Trophoblast cell (in vitro differentiated cells and primary cell): ENCODE measurements around the gene RBFOX2.
A peak's percentile ranks its signal among the peaks of the same experiment; 100 is the strongest.

Source experiments
- DNase-seq, 2 donors: peaks; one replicate each; pipeline ENCODE4 v3.0.0-alpha.2; 2016
- H2AFZ ChIP-seq: 2 replicates; pipeline ENCODE4 v1.6.1; 2013; ENCODE audit warnings: low read length, moderate library complexity, mild to moderate bottlenecking; ENCODE audit not compliant: insufficient read depth, poor library complexity
- H2AK5ac ChIP-seq: 2 replicates; pipeline ENCODE4 v1.6.1; 2013; ENCODE audit warnings: mild to moderate bottlenecking, low read length
- H2BK120ac ChIP-seq: 2 replicates; pipeline ENCODE4 v1.6.1; 2013; ENCODE audit warnings: low read length, mild to moderate bottlenecking, moderate library complexity; ENCODE audit not compliant: insufficient read depth, poor library complexity
- H2BK12ac ChIP-seq: 2 replicates; pipeline ENCODE4 v1.6.1; 2013; ENCODE audit warnings: mild to moderate bottlenecking, low read length, moderate library complexity
- H2BK5ac ChIP-seq: 2 replicates; pipeline ENCODE4 v1.6.1; 2013; ENCODE audit warnings: low read length, low read depth, moderate library complexity, mild to moderate bottlenecking; ENCODE audit not compliant: poor library complexity
- H3K14ac ChIP-seq: 2 replicates; pipeline ENCODE4 v1.6.1; 2013; ENCODE audit warnings: mild to moderate bottlenecking, low read length
- H3K18ac ChIP-seq: 2 replicates; pipeline ENCODE4 v1.6.1; 2013; ENCODE audit warnings: mild to moderate bottlenecking, low read length
- H3K23ac ChIP-seq: 2 replicates; pipeline ENCODE4 v1.6.1; 2013; ENCODE audit warnings: low read length
- H3K27ac ChIP-seq: 2 replicates; pipeline ENCODE4 v1.5.1; 2013; ENCODE audit warnings: low read depth, mild to moderate bottlenecking, inconsistent platforms, low read length, moderate library complexity
- H3K27me3 ChIP-seq: 2 replicates; pipeline ENCODE4 v1.6.1; 2013; ENCODE audit warnings: inconsistent platforms, mild to moderate bottlenecking, low read length, moderate library complexity; ENCODE audit not compliant: insufficient read depth
- H3K36me3 ChIP-seq, 2 experiments: 1 replicate in 1 of 2; 2 replicates in 1 of 2; pipeline ENCODE4 v1.6.1; 2013; ENCODE audit warnings: low read length in 2 of 2, mild to moderate bottlenecking in 2 of 2, moderate library complexity in 1 of 2; ENCODE audit not compliant: insufficient read depth in 2 of 2, control insufficient read depth in 1 of 2
- H3K4ac ChIP-seq: 2 replicates; pipeline ENCODE4 v1.6.1; 2013; ENCODE audit warnings: low read depth, mild to moderate bottlenecking, low read length, moderate library complexity
- H3K4me1 ChIP-seq, 2 experiments: 1 replicate in 1 of 2; 2 replicates in 1 of 2; pipeline ENCODE4 v1.6.1; 2013; ENCODE audit warnings: low read length in 2 of 2, mild to moderate bottlenecking in 2 of 2, moderate library complexity in 1 of 2; ENCODE audit not compliant: insufficient read depth in 2 of 2, control insufficient read depth in 1 of 2
- H3K4me2 ChIP-seq: 2 replicates; pipeline ENCODE4 v1.6.1; 2013; ENCODE audit warnings: inconsistent platforms, mild to moderate bottlenecking, low read length, moderate library complexity
- H3K4me3 ChIP-seq: 2 replicates; pipeline ENCODE4 v1.5.1; 2013; ENCODE audit warnings: mild to moderate bottlenecking, low read depth, low read length, inconsistent platforms
- H3K79me1 ChIP-seq: one replicate; pipeline ENCODE4 v1.6.1; 2013; ENCODE audit warnings: low read length
- H3K79me2 ChIP-seq: 2 replicates; pipeline ENCODE4 v1.6.1; 2013; ENCODE audit warnings: low read length, mild to moderate bottlenecking; ENCODE audit not compliant: control insufficient read depth, insufficient read depth, poor library complexity
- H3K9ac ChIP-seq: 2 replicates; pipeline ENCODE4 v1.6.1; 2013; ENCODE audit warnings: mild to moderate bottlenecking, low read length
- H3K9me3 ChIP-seq: 2 replicates; pipeline ENCODE4 v1.6.1; 2013; ENCODE audit warnings: low read depth, mild to moderate bottlenecking, control low read depth, inconsistent platforms, low read length; ENCODE audit not compliant: insufficient read depth
- H4K12ac ChIP-seq: 2 replicates; pipeline ENCODE4 v1.6.1; 2013; ENCODE audit warnings: low read depth, mild to moderate bottlenecking, low read length, moderate library complexity
- H4K8ac ChIP-seq: 2 replicates; pipeline ENCODE4 v1.6.1; 2013; ENCODE audit warnings: low read depth, mild to moderate bottlenecking, low read length, moderate library complexity
- H4K91ac ChIP-seq: one replicate; pipeline ENCODE4 v1.6.1; 2013; ENCODE audit warnings: low read depth, mild to moderate bottlenecking, low read length, moderate library complexity
- WGBS: extraction: QIAGEN DNeasy Blood & Tissue Kit; methylation state at CpG from one replicate; pipeline ENCODE4 v1.1.7; 2013; ENCODE audit warnings: missing lambda C conversion rate; ENCODE audit not compliant: insufficient read length, insufficient coverage; ENCODE audit errors: extremely low coverage; 5-methylcytosine and 5-hydroxymethylcytosine counted together

The RBFOX2 gene

GRCh38 chr22:36067235-36067558 is 38.6 kb upstream of the RBFOX2 start:
- Histone ChIP-seq H3K79me1 (peaks cover 7% of the 10 kb centered on the region), H3K27ac (no peak overlapping the region), H3K9me3 (no peaks in the 10 kb centered on the region)

GRCh38 chr22:36065775-36066544 is 37.3 kb upstream of the RBFOX2 start:
- Histone ChIP-seq H2AK5ac (no peak overlapping the region), H3K4me1 (peaks cover 2 to 10% of the 10 kb centered on the region in 2 experiments), H3K4me2 (peak overlapping the region; percentile 84), H3K23ac (no peak overlapping the region), H3K27ac (peak overlapping the region; percentile 13), H3K36me3 (no peaks in the 10 kb centered on the region), H3K4me3 (peak overlapping the region; percentile 50), H2BK5ac (peak overlapping the region; percentile 57), H3K27me3 (no peaks in the 10 kb centered on the region), H4K91ac (peak overlapping the region; percentile 82), H4K8ac (peak overlapping the region; percentile 88), H2AFZ (peak overlapping the region; percentile 88), H3K9ac (peak overlapping the region; percentile 83), H4K12ac (peak overlapping the region; percentile 59), H2BK12ac (peak overlapping the region; percentile 63), H3K79me2 (peaks cover 2% of the 10 kb centered on the region), H3K79me1 (peaks cover 7% of the 10 kb centered on the region), H3K14ac (peak overlapping the region; percentile 50), H3K4ac (no peak overlapping the region), H3K9me3 (no peaks in the 10 kb centered on the region), H2BK120ac (peak overlapping the region; percentile 71), H3K18ac (peak overlapping the region; percentile 13)
- WGBS = no CpG with 5 or more reads among the region's 54 CpGs
- DNase-seq = peak; percentile 83 to 87

More at GRCh38 chr22:36067235-36067558, 38.6 kb upstream of the RBFOX2 start:
- H3K14ac ChIP-seq = no peak overlapping the region
- H3K79me2 ChIP-seq = peaks cover 2% of the 10 kb centered on the region
- H3K4ac ChIP-seq = no peak overlapping the region
- no peak overlapping the region for H3K9ac ChIP-seq
- H2AK5ac ChIP-seq = no peak overlapping the region
- H4K91ac ChIP-seq = no peak overlapping the region
- no peak overlapping the region for H3K4me2 ChIP-seq
- DNase-seq = no peak
- peaks cover 2 to 10% of the 10 kb centered on the region in 2 experiments for H3K4me1 ChIP-seq
- H3K4me3 ChIP-seq = no peak overlapping the region
- no peak overlapping the region for H3K18ac ChIP-seq
- no peak overlapping the region for H2AFZ ChIP-seq
- no peaks in the 10 kb centered on the region for H3K27me3 ChIP-seq
- H4K8ac ChIP-seq = no peak overlapping the region
- H2BK120ac ChIP-seq = no peak overlapping the region
- H3K36me3 ChIP-seq = no peaks in the 10 kb centered on the region
- no peak overlapping the region for H4K12ac ChIP-seq
- no peak overlapping the region for H3K23ac ChIP-seq
- H2BK12ac ChIP-seq = no peak overlapping the region
- no peak overlapping the region for H2BK5ac ChIP-seq

- H3K23ac ChIP-seq = no peak overlapping the region
- peak overlapping the region; percentile 88 for H4K8ac ChIP-seq
- H3K27ac ChIP-seq = peak overlapping the region; percentile 13
- peaks cover 7% of the 10 kb centered on the region for H3K79me1 ChIP-seq
- peak overlapping the region; percentile 59 for H4K12ac ChIP-seq
- H3K27me3 ChIP-seq = no peaks in the 10 kb centered on the region
- peaks cover 2 to 10% of the 10 kb centered on the region in 2 experiments for H3K4me1 ChIP-seq
- H3K4ac ChIP-seq = no peak overlapping the region
- peak overlapping the region; percentile 72 for H2BK12ac ChIP-seq
- H3K79me2 ChIP-seq = peaks cover 2% of the 10 kb centered on the region
- peak overlapping the region; percentile 19 for H2BK120ac ChIP-seq
- peak overlapping the region; percentile 13 for H3K18ac ChIP-seq
- peak overlapping the region; percentile 34 for H2BK5ac ChIP-seq
- H2AK5ac ChIP-seq = peak overlapping the region; percentile 64
- peak overlapping the region; percentile 82 for H4K91ac ChIP-seq
- peak overlapping the region; percentile 88 for H2AFZ ChIP-seq
- peak overlapping the region; percentile 50 for H3K4me3 ChIP-seq
- WGBS = no CpG with 5 or more reads among the region's 5 CpGs
- H3K4me2 ChIP-seq = peak overlapping the region; percentile 84
- peak overlapping the region; percentile 83 for H3K9ac ChIP-seq
- peak overlapping the region; percentile 33 for H3K14ac ChIP-seq
- H3K36me3 ChIP-seq = no peaks in the 10 kb centered on the region
- no peak for DNase-seq
- H3K9me3 ChIP-seq = no peaks in the 10 kb centered on the region
Measured at GRCh38 chr22:36065462-36065774, 36.8 kb upstream of the RBFOX2 start.

GRCh38 chr22:36064358-36064757 is 35.7 kb upstream of the RBFOX2 start:
- Histone ChIP-seq H4K91ac (no peak overlapping the region), H3K4me3 (no peak overlapping the region), H3K18ac (no peak overlapping the region), H3K79me1 (peaks cover 7% of the 10 kb centered on the region), H3K79me2 (peaks cover 2% of the 10 kb centered on the region), H3K4me2 (no peak overlapping the region), H2AFZ (no peak overlapping the region), H4K8ac (no peak overlapping the region), H3K14ac (no peak overlapping the region), H2BK12ac (peak overlapping the region; percentile 15), H3K23ac (no peak overlapping the region), H3K27me3 (no peaks in the 10 kb centered on the region), H3K36me3 (no peaks in the 10 kb centered on the region), H2BK5ac (no peak overlapping the region), H3K4ac (no peak overlapping the region), H4K12ac (no peak overlapping the region), H3K27ac (no peak overlapping the region), H3K9me3 (no peaks in the 10 kb centered on the region), H2AK5ac (no peak overlapping the region), H3K9ac (no peak overlapping the region), H3K4me1 (peaks cover 2 to 10% of the 10 kb centered on the region in 2 experiments), H2BK120ac (no peak overlapping the region)
- WGBS = no CpG with 5 or more reads among the region's 5 CpGs
- no peak for DNase-seq
